HG02943 (cell line): ENCODE data around the gene SNPH.

Source experiments
- ATAC-seq: cut with Tn5 transposase; IDR thresholded peaks from one replicate; pipeline ENCODE4 v1.9.1; 2021; ENCODE audit warnings: mild to moderate bottlenecking, low read depth, moderate library complexity; ENCODE audit not compliant: unreplicated experiment

Gene SNPH

GRCh38 chr20:1304710-1305515, 38.8 kb downstream of the SNPH start:
- no peak for ATAC-seq

- ATAC-seq, result no peak
Measured at GRCh38 chr20:1305712-1306111, 39.6 kb downstream of the SNPH start.

- ATAC-seq, result no peak
Measured at GRCh38 chr20:1306316-1307135, 40.4 kb downstream of the SNPH start.

GRCh38 chr20:1307171-1307570, 41.1 kb downstream of the SNPH start:
- ATAC-seq, result no peak

DNA sequence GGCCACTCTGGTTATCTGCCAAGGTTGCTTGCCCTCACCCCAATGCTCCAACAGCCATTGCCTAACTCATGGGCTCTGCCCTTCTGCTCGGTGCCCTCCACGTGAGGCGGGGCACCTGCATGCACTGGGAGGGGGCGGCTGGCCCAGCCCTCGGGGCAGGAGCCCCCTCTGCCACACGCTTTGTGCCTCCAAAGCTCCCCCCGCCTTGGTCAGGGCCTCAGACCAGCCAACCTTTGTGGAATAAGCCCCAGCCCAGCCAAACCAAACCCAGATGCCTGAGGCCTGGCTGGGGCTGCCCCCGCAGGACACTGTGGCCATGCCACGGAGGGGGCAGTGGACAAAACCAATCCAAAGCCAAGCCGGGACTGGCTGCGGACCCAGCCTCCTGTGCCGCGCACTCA, 41.5 kb downstream of the SNPH start:
- no peak for ATAC-seq

DNA sequence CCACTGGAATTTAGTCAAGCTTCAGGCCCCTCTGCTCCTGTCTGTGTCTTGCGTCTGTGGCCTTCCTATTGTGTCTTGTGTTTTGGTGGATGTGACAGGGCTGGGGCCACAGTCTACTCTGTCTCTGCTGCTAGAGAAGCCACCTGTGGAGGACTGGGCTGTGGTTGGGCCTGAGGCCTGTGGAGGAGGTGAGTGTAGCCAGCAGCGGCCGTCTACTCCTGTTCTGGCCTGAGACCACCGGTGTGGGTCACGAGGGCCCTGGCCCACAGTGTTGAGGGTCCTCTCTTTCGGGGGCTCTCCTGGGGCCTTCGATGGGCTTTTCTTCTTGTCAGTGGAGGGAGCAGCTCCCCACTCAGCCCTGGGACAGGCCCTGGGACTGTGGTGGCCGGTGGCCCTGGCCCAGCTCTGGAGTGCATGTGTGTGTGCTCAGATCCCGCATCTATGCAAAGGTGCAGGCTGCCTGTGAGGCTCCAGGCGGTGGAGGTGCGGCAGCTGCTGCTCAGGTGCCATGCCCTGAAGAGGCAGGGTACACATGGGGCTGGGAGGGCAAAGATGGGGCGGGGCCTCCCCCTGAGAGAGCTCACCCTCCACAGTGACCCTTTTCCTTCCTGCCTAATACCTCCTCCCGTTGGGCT, 42.1 kb downstream of the SNPH start:
- no peak for ATAC-seq

GRCh38 chr20:1308702-1309095, 42.6 kb downstream of the SNPH start:
- ATAC-seq, result no peak

DNA sequence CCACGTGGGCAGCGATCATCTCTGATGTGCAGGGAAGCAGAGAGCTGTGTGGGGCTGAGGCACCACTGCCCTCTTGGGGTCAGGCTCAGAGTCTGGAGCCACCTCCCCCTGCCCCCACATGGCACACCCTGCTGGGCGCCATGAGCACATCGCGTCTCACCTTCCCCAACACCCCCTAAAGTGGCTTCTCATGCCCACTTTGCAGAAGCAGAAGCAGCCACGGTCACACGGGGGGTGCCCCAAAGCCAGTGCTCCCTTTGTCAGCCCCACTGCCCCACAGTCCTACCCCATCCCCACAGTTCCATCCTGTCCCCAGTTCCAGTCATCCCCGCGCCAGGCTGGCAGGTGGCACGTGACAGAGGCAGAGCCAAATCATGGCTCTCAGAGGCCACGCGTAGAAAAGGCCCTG, 43.3 kb downstream of the SNPH start:
- ATAC-seq, result no peak

- ATAC-seq, result no peak
Measured at GRCh38 chr20:1310071-1310470, 44.0 kb downstream of the SNPH start.

- no peak for ATAC-seq
Measured at GRCh38 chr20:1310506-1311190, 44.6 kb downstream of the SNPH start.

DNA sequence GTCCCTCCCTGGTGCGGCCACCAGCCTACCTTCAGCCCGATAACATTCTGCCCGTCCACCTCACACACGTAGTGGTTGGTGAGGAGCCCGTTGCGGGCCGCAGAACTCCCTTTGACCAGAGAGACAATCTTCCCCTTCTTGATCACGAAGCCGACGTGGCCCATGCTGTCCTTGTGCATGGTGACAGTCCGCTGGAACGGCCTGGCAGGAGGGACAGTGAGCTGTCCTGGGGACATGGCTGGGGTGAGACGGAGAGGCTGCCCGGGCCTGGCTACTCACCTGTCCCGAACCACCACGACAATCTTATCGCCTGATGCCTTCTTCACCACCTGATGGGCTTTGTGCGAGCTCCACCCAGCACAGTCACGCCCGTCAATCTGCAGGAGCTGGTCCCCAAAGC, 46.2 kb downstream of the SNPH start:
- no peak for ATAC-seq

DNA sequence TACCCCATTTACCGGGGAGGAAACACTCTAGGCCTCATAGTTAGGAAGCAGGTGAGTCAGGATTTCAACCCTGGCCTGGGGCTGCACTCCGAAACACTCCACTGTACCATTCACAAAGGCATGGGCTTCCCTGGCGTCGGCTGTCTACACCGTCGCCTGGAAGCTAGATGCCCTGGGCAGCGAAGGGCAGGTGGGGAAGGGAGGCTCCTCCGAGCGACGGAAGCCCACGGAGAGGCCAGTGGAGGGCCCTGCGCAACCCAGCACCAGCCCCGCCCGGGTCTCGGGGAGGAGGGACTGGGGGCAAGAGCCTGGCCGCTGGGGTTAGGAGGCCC, 46.8 kb downstream of the SNPH start:
- no peak for ATAC-seq

DNA sequence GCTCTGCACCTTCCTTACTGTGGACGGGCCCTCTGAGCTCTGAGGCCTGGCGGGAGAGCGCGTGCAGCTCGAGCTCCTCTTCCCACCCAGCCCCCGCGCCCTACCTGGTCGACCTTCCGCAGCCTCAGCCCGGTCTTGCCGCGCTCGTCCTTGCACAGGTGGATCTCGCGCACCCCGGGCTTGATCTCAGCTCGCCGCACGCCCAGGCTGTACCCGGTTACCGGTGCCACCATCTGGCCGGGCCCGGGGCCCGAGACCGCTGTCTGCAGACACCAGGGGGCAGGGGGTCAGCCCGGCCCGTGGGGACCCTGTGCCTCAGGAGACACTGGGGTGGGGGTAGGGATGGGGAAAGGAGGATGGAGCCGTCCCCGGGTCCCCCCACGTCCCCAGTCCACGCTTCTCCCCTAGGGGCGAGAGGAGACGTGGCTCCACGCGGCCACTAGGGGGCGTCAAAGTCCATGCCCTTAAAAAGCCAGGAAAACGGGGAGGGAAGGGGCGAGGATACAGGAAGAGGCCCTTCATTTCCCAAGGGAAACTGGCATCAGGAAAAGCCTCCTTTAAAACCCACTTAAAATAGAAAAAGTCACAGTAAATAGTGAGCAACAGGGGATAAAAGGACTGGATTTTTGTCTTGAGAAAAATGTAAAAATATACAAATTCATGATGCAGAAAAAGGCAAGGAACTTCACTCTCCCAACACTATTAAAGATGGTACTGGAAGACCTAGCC, 47.3 kb downstream of the SNPH start:
- ATAC-seq, result no peak

DNA sequence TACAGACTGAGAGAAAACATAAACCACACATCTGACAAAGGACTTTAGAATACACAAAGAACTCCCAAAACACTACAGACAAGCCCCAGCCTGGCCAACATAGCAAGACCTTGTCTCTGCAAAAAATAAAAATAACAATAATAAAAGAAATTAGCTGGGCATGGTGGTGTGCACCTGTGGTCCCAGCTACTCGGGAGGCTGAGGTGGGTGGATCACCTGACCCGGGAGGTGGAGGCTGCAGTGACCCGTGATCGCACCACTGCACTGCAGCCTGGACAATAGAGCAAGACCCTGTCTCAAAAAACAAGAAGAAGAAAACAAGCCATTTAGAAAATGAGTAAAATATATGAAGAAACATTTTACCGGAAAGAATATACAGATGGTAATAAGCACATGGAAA, 49.7 kb downstream of the SNPH start:
- no peak for ATAC-seq

DNA sequence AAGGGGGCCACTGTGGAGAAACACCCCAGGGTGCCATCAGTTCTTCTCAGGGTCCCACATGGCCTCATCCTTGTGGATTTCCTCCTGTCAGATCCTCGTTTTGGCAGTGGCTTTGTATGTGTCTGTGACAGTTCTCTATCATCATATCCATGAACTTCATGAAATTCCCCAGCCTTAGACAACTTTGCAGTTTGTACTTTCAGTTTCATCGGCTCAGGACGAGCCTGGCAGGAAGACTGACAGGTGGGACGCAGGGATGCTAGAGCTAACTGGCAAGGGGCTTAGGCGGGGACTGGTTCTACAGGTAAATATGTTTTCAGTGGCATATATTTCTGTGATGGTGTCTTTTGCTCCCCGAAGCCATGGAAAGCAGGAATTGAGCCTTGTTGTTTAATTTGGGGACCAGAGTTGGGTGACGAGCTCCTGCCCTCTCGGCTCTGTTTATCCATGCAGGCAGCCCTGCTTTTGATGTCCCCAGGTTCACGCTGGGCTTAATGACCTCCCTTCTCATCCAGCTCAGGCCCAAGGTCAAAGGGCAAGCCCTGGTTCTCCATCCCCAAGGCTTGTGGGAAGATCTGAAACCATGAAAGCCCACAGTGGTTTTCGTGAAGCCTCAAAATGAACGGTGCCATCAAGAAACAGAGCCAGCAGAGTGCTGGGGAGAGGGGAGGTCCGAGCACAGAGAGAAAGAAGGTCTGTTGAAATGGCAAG, 51.6 kb downstream of the SNPH start:
- no peak for ATAC-seq

DNA sequence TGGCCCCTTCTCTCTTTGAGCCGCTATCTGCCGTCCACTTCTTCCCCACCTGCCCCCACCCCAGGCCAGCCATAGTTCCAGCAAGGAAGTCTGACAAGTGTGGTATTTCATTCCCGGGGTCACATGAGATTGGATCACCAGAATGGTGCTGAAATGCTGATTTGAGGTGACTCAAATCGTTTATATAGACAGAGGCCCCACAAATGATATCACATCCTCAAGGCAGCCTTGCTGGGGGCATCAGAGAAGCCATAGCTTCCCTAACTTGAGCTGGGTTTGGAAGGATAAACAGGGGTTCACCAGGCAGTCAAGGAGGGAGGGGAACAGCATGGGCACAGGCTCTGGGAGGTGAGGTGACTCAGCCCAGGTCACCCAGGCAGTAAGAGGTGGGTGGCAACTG, 53.0 kb downstream of the SNPH start:
- no peak for ATAC-seq

DNA sequence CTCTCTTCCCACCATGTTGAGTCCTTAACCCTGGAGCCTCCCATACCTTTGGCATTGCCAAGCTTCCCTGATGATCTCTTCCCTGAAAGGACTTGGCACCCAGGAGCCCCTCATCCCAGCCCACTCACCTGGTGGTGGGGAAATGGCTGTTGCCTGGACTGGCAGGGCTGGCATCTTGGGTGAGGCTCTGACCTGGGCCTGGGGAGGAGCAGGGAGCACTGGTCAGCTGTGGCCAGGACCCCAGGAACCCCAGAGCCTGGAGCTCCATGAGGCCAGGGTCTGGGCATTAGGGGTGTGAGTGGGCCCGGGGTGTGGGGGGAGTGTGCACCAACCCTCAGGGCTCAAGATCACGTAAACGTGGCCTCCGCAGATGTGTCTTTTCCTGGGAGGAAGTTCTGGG, 53.4 kb downstream of the SNPH start:
- no peak for ATAC-seq

- ATAC-seq, result no peak
Measured at GRCh38 chr20:1320016-1320415, 53.9 kb downstream of the SNPH start.

DNA sequence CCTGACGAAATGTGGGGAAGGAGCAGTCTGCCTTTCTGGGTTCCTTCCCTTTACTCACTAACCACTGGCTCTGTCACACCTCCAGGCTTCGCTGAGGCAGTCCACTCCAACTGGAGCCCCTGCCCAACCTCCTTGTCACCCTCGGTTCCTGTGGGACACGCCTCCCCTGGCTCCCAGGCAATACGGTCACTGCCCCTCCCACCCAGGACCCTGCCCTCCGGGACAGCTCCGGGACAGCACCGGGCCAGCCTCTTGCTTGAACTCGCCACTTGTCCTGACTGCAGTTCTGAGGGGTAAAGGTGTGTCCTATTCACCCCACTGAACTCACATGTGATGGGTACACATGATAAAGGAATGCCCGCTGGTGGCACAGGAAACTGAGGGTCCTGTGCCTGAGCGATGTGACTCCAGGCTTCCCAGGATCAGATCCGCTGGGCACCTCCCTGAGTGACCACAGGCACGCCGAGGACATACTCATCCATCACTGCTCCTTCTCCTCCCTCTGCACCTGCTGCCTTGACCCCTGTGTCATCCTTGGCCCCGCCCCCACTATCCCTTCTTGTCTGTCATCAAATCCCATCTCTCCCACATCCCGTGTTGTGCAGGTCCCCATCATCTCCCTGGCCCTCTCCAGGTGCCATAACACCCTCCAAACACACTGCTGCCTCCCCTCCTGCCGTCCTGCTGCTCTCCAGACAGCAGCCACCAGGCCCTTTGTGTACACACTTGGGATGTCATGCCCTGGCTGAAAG, 55.0 kb downstream of the SNPH start:
- no peak for ATAC-seq
